Upper lobe of left lung (tissue), 4 donors: ENCODE data around the gene TPGS2.

Source experiments
- CTCF ChIP-seq, 6 experiments: fragments of 450-650 bp in 4 of 6; fragments of 200-600 bp in 2 of 6; sonication (generic) in 2 of 6; IDR thresholded peaks; one replicate each; pipeline ENCODE4 v1.5.1; 2016 to 2019; ENCODE audit warnings: antibody characterized with exemption in 6 of 6
- EP300 ChIP-seq, 4 donors: sonication (generic); formaldehyde crosslinking; IDR thresholded peaks; one replicate each; pipeline ENCODE4 v1.5.1; 2017; ENCODE audit warnings: antibody characterized with exemption in 4 of 4, control low read depth in 2 of 4
- POLR2A ChIP-seq, 4 donors: fragments of 450-650 bp; IDR thresholded peaks; one replicate each; pipeline ENCODE4 v1.5.1; 2016 to 2017; ENCODE audit warnings: antibody characterized with exemption in 4 of 4, mild to moderate bottlenecking in 2 of 4
- POLR2AphosphoS5 ChIP-seq, 2 donors: sonication (generic); formaldehyde crosslinking; IDR thresholded peaks; one replicate each; pipeline ENCODE4 v1.5.1; 2017; ENCODE audit warnings: antibody characterized with exemption in 2 of 2

- peak; percentile 53 to 67 for TF ChIP-seq POLR2AphosphoS5 (IDR thresholded peaks at IDR 0.05)
- TF ChIP-seq CTCF (IDR thresholded peaks at IDR 0.05) = no peak
- TF ChIP-seq POLR2A (IDR thresholded peaks at IDR 0.05) = no peak
- peak in 1 of 4 donors; percentile 34 for TF ChIP-seq EP300 (IDR thresholded peaks at IDR 0.05)
These were observed 42.1 kb downstream of the TPGS2 start for GRCh38 chr18:36786686-36787085.
